T-helper 1 cell treated with Interleukin-12 subunit alpha and Interleukin-12 subunit beta and Interleukin-4 antibody, amounts not matched to agents 30 μg/mL and 1 μg/mL, for 36 hours (primary cell): ENCODE data around the gene C19orf47.

Experiments
- H3K27ac Mint-ChIP-seq: one replicate; pipeline ENCODE4 v1.8.0; 2021; ENCODE audit warnings: mild to moderate bottlenecking, mixed read lengths
- H3K27me3 Mint-ChIP-seq: one replicate; pipeline ENCODE4 v1.8.0; 2021; ENCODE audit warnings: low read depth, mixed read lengths
- H3K36me3 Mint-ChIP-seq: one replicate; pipeline ENCODE4 v1.8.0; 2021; ENCODE audit warnings: low read depth, mixed read lengths
- H3K4me1 Mint-ChIP-seq: one replicate; pipeline ENCODE4 v1.8.0; 2021; ENCODE audit warnings: low read depth, mixed read lengths
- H3K4me3 Mint-ChIP-seq: one replicate; pipeline ENCODE4 v1.8.0; 2021; ENCODE audit warnings: mild to moderate bottlenecking, moderate library complexity, mixed read lengths
- H3K9me3 Mint-ChIP-seq: one replicate; pipeline ENCODE4 v1.8.0; 2021; ENCODE audit warnings: mixed read lengths

C19orf47 gene

DNA sequence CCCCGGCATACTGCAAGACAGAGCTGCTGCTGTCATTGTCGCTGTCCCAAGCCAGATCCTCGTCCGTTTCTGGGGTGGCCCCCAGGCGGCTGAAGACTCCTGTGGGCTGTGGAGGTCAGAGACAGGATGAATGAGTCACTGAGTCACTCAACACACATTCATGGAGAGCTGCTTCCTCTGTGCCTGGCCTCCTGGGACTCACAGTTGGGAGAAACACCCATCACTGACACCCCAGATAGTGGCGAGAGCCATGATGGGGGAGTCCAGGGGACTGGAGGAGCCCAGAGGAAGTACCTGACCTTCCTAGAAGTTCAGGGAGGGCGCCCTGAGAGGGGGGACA lies 26.0 kb downstream of the C19orf47 start:
- H3K4me3 Mint-ChIP-seq: no peak overlapping the region
- peak overlapping the region; percentile 49 for H3K27ac Mint-ChIP-seq
- H3K4me1 Mint-ChIP-seq: peaks cover 3% of the 10 kb centered on the region
- H3K9me3 Mint-ChIP-seq: no peaks in the 10 kb centered on the region
- H3K27me3 Mint-ChIP-seq: no peaks in the 10 kb centered on the region
- peaks cover 26% of the 10 kb centered on the region for H3K36me3 Mint-ChIP-seq

DNA sequence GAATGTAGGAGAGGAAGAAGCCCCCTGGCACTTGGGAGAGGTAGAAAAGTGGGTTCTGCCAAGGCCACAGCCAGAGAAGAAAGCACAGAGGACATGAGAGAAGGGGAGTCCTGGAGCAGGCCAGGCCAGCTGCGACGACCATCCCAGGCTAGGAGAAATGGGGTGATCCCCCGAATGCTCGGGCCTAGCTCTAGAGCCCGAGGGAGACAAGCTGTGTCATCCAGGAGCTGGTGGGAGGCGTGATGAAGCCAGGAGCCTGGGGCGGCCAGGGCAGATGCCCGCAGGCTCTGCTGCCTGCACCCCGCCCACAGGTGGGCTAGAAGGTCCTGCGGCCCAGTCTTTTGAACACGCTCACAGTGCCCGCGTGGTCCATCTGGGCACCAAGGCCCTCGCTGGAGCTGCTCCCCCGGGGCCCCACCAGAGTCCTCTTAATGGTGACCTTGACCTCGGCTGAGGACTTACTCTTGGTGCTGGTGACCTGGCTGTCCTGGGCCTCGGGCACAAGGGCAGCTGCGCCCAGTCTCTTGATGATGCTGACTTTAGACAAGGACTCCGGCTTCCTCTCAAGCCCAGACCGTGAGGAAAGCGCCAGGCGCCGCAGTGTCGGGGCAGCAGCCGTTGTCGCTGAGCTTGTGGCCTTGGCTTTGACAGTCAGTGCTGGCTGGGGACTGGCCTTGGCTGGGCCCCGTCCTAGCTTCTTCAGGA lies 26.5 kb downstream of the C19orf47 start:
- no peaks in the 10 kb centered on the region for H3K27me3 Mint-ChIP-seq
- peaks cover 26% of the 10 kb centered on the region for H3K36me3 Mint-ChIP-seq
- H3K27ac Mint-ChIP-seq: no peak overlapping the region
- H3K4me1 Mint-ChIP-seq: peaks cover 3% of the 10 kb centered on the region
- H3K4me3 Mint-ChIP-seq: no peak overlapping the region
- no peaks in the 10 kb centered on the region for H3K9me3 Mint-ChIP-seq

DNA sequence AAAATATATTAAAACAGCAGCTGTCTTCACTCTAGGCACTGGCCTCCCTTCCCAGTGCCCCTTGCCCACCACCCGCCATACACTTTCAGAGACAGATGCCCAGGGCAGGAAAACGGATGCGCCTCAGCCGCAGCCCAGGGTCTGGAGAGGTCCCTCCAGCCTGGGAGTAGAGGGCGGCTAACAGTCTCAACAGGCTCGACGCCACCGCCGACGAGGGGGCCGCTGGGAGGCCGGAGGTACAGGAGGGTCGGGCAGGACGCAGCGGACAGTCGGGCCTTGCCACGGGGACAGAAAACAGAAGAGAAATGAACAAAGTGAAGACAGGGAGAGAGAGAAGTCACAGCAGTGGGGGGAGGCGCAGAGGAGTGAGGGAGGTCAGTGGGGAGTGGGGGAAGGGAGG lies 27.1 kb downstream of the C19orf47 start:
- H3K4me1 Mint-ChIP-seq: peaks cover 3% of the 10 kb centered on the region
- no peaks in the 10 kb centered on the region for H3K27me3 Mint-ChIP-seq
- H3K36me3 Mint-ChIP-seq: peaks cover 26% of the 10 kb centered on the region
- H3K9me3 Mint-ChIP-seq: no peaks in the 10 kb centered on the region
- H3K4me3 Mint-ChIP-seq: no peak overlapping the region
- no peak overlapping the region for H3K27ac Mint-ChIP-seq

DNA sequence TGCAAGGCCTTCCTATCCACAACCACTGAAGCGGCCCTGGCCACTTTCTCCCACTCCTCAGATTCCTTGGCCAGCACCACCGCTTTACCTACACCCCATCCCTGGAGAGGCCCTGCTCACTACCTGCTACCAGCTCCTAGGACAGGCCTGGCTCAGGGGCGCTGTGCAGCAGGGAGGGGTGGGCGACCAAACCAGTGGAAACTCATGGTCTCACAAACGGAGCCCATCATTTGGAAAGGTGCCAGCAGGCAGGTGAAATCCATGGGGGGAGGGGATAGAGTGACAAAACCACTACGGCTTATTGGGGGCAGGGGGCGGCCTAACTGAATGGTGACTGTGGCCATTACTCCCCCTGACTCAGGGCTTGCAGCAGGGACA lies 27.6 kb downstream of the C19orf47 start:
- Mint-ChIP-seq H3K4me1 (peaks cover 3% of the 10 kb centered on the region), H3K9me3 (no peaks in the 10 kb centered on the region), H3K4me3 (no peak overlapping the region), H3K27me3 (no peaks in the 10 kb centered on the region), H3K36me3 (peaks cover 23% of the 10 kb centered on the region), H3K27ac (peak overlapping the region; percentile 31)

DNA sequence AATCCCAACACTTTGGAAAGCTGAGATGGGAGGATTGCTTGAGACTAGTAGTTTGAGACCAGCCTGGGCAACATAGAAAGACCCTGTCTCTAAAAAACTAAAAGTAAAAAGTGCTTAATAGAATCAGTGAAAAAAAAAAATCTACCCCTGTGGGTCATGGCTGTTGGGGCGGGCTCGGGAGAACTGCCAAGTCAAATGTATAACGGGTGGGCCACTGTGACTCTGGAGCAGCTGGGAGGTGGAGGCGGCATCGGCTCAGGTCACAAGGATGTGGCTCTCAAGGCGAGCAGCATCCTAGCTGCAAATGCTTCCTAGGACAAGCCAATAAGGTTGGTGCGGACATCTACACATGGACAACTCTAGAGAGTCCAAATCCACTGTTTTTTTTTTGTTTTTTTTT lies 30.9 kb downstream of the C19orf47 start:
- H3K4me3 Mint-ChIP-seq: no peak overlapping the region
- peaks cover 8% of the 10 kb centered on the region for H3K36me3 Mint-ChIP-seq
- no peaks in the 10 kb centered on the region for H3K27me3 Mint-ChIP-seq
- H3K27ac Mint-ChIP-seq: no peak overlapping the region
- peaks cover 3% of the 10 kb centered on the region for H3K4me1 Mint-ChIP-seq
- H3K9me3 Mint-ChIP-seq: no peaks in the 10 kb centered on the region

DNA sequence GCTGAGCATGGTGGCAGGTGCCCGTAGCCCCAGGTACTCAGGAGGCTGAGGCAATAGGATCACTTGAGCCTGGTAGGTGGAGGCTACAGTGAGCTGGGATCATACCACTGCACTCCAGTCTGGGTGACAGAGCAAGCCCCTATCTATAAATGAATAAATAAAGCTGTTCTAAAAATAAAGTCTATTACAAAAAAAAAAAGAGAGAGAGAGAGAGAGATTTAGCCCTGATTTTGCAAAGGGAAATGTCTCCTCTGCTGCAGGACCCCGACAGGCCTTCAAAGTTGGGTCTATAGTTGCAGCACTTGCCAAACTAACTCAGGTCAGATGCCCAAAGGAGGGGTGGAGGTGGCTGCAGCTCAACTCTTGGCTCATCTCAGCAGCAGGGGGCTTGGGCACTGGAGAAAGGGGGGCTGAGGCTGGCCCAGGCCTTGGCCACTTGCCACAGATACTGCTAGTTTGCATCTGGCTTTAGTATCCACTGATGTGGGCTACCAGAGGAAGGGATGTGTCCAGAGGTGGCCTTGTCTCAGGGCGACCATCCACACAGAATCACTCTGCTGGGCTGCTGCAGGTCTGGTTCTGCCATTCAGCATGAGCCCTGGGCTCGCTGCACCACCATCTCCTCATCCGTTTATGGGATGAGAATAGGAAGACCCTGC lies 32.3 kb downstream of the C19orf47 start:
- Mint-ChIP-seq H3K36me3 (peaks cover 8% of the 10 kb centered on the region), H3K4me1 (peaks cover 3% of the 10 kb centered on the region)

DNA sequence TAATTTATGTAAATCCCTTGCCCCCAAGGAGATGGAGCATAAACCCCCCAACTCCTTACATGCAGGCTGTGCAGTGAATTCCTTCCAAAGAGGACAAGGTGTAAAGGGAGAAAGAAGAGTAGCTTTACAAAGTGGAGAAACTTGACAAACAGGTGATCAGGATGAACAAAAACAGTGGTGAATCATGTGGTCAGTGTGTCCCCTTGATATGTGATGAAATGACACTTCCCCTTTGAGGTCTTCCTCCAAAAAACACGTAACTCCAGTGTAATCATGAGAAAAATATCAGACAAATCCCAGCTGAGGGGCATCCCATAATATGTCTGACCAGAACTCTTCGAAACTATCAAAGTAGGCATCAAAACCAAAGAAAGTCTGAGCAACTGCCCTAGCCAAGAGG lies 33.5 kb downstream of the C19orf47 start:
- Mint-ChIP-seq H3K4me1 (no peaks in the 10 kb centered on the region), H3K4me3 (no peak overlapping the region), H3K36me3 (no peaks in the 10 kb centered on the region), H3K9me3 (no peaks in the 10 kb centered on the region), H3K27me3 (no peaks in the 10 kb centered on the region), H3K27ac (no peak overlapping the region)

More for the DNA sequence above, 32.3 kb downstream of the C19orf47 start:
- Mint-ChIP-seq H3K4me3 (no peak overlapping the region), H3K9me3 (no peaks in the 10 kb centered on the region), H3K27ac (no peak overlapping the region), H3K27me3 (no peaks in the 10 kb centered on the region)

DNA sequence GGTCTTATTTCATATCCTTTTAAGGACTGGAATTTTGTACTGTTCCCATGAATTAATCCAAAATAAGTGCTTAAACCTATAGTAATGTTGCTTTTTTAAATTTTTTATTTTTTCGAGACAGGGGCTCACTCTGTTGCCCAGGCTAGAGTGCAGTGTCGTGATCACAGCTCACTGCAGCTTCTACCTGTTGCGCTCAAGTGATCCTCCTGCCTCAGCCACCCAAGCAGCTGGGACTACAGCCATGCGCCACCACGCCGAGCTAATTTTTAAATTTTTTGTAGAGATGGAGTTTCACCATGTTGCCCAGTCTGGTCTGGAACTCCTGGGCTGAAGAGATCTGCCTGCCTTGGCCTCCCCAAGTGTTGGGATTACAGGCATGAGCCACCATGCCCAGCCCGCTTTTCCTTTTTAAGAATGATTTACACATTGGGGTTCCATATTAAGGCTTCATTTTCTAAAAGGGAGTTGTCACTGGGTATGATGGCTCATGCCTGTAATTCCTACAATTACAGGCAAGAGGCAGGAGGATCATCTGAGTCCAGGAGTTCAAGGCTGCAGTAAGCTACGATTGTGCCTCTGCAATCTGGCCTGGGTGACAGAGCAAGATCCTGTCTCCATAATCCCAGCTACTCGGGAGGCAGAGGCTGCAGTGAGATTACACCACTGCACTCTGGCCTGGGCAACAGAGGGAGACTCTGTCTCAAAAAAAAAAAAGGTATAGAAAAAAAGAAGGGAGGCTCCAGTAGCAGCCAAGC lies 34.8 kb downstream of the C19orf47 start:
- Mint-ChIP-seq H3K4me3 (no peak overlapping the region), H3K27me3 (no peaks in the 10 kb centered on the region), H3K9me3 (no peaks in the 10 kb centered on the region), H3K27ac (no peak overlapping the region), H3K4me1 (no peaks in the 10 kb centered on the region), H3K36me3 (no peaks in the 10 kb centered on the region)

DNA sequence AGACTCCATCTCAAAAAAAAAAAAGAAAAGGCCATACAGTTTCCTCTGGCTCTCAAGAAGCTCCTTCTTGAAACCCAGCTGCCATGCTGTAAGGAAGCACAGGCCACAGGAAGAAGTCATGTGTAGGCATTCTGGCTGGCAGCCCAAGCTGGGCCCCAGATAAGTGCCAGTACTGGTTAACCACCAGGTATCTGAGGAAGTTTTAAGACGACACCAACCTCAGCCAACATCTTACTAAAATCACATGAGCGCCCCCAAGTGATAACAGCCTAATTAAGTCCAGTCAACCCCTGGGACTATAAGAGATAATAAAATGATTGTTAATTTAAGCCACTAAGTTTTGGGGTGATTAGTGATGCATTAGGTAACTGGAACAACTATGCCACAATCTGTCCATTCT lies 35.7 kb downstream of the C19orf47 start:
- no peak overlapping the region for H3K4me3 Mint-ChIP-seq
- no peaks in the 10 kb centered on the region for H3K4me1 Mint-ChIP-seq
- no peaks in the 10 kb centered on the region for H3K27me3 Mint-ChIP-seq
- no peaks in the 10 kb centered on the region for H3K9me3 Mint-ChIP-seq
- H3K36me3 Mint-ChIP-seq: no peaks in the 10 kb centered on the region
- H3K27ac Mint-ChIP-seq: no peak overlapping the region

DNA sequence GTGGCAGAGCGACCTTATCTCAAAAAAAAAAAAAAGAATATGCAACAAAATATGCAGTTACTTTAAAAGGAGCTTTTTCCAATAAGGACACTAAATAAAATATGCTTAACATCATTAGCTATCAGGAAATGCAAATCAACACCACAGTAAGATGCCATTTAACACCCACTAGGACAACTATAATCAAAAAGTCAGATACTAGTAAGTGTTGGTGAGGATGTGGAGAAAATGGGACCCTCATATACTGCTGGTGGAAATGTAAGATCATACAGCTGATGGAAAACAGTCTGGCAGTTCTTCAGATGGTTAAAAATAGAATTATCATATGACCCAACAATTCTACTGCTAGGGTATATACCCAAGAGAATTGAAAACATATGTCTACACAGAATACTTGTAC lies 38.5 kb downstream of the C19orf47 start:
- Mint-ChIP-seq H3K4me1 (peaks cover 2% of the 10 kb centered on the region), H3K27me3 (no peaks in the 10 kb centered on the region), H3K36me3 (no peaks in the 10 kb centered on the region), H3K27ac (no peak overlapping the region), H3K4me3 (no peak overlapping the region), H3K9me3 (no peaks in the 10 kb centered on the region)

DNA sequence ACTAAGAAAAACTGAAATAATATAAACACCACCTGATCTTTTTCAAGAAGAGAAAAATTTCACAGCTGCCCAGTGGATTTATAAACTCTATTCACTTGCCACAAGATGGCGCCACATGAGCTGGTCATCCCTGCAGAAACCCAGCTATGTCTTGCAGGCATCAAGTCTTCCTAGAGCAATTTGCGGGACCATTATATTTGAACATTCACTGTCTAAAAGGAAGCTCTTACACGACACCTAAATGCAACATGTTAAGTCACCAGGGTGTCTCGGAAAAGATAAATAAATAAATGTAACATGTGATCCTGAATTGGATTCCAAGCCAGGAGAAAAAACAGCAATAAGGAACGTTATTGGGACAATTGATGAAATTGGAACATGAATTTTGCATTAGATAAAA lies 42.8 kb downstream of the C19orf47 start:
- no peak overlapping the region for H3K27ac Mint-ChIP-seq
- no peaks in the 10 kb centered on the region for H3K9me3 Mint-ChIP-seq
- H3K36me3 Mint-ChIP-seq: no peaks in the 10 kb centered on the region
- peaks cover 2% of the 10 kb centered on the region for H3K4me1 Mint-ChIP-seq
- H3K27me3 Mint-ChIP-seq: no peaks in the 10 kb centered on the region
- no peak overlapping the region for H3K4me3 Mint-ChIP-seq

DNA sequence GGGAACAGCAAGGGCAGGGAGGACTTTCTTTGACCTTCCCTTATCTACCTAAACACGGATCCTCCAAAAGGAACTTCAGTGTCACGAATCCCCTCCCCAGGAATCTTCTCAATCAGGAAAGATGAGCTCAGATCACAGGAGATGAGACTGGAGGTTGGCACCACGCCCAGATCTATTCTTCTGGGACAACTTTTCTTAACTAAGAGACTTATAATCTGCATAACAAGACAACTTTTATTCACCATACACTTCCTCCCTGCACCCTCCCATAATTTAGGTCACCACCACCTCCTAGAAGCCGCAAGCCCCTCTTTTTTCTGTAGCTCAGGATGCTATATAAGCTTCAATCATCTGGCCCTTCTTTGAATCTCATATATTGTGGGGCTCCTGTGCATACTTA lies 43.9 kb downstream of the C19orf47 start:
- Mint-ChIP-seq H3K4me1 (peaks cover 2% of the 10 kb centered on the region), H3K27ac (no peak overlapping the region), H3K36me3 (no peaks in the 10 kb centered on the region), H3K9me3 (no peaks in the 10 kb centered on the region), H3K27me3 (no peaks in the 10 kb centered on the region), H3K4me3 (no peak overlapping the region)

DNA sequence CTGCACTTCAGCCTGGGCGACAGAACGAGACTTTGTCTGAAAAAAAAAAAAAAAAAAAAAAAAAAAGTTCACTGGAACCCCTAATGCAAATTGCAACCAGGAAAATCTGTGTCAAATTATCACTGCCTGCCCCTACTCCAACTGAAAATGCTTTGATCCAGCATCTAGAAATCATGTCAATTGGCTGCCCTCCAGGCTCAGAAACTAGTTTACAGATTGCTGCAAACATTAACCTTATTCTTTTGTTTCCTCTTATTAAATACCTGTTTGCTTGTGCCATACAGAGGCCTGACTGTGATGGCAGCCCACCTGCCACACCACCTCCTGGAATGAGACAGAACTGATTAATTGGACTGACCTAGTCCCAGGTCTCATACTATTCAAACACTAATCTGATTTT lies 44.4 kb downstream of the C19orf47 start:
- Mint-ChIP-seq H3K4me1 (peaks cover 2% of the 10 kb centered on the region), H3K27me3 (no peaks in the 10 kb centered on the region), H3K27ac (no peak overlapping the region), H3K9me3 (no peaks in the 10 kb centered on the region), H3K4me3 (no peak overlapping the region), H3K36me3 (no peaks in the 10 kb centered on the region)

DNA sequence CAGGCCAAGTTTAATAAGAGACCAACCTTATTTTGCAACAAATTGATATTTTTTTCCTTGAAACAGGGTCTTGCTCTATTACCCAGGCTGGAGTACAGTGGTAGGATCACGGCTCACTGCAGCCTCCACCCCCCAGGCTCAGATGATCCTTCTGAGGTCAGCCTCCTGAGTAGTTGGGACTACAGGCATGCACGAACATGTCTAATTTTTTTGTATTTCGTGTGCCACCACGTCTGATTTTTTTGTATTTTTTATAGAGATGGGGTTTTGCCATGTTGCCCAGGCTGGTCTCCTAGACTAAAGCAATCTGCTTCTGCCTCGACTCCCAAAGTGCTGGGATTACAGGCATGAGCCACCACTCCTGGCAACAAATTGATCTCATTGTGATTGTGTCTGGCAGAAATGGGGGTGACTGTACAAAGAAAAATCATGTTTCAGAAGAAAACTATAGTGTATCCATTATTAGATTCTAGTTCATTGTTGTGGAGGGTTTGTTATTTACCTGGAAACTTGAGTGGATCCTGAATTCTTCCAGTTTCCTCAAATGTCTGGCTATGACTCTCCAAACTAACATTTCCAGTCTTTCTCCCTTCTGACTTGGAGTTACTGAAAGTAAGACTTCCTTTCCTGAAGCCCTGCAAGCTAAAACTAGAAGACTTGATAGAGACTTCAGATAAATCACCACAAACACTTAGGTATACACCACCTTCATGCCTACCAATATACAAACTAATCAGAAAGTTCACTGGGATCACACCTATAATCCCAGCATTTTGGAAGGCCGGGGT lies 45.8 kb downstream of the C19orf47 start:
- Mint-ChIP-seq H3K9me3 (no peaks in the 10 kb centered on the region), H3K36me3 (no peaks in the 10 kb centered on the region)

More for the DNA sequence above, 45.8 kb downstream of the C19orf47 start:
- no peak overlapping the region for H3K27ac Mint-ChIP-seq
- H3K4me1 Mint-ChIP-seq: peaks cover 2% of the 10 kb centered on the region
- no peak overlapping the region for H3K4me3 Mint-ChIP-seq
- H3K27me3 Mint-ChIP-seq: no peaks in the 10 kb centered on the region
